Measurements from ENCODE around the gene NDUFA11. TPM values are rescaled to one million over a fixed set of nuclear protein-coding genes. Genes with fewer than 3 reads are reported as not detected.

The NDUFA11 gene
- total RNA-seq, 2 experiments from 2014 or later = 94.3 to 96.7 TPM

- Histone ChIP-seq H3K27ac (ENCODE audit: low read depth in 1 of 2, low read length in 2 of 2) (no peak overlapping the region), H3K27me3 (ENCODE audit: control insufficient read depth in 1 of 2, insufficient read depth in 2 of 2, low read length in 2 of 2) (no peaks in the 10 kb centered on the region), H3K9me3 (ENCODE audit: control insufficient read depth in 1 of 2, insufficient read depth in 1 of 2, low read length in 2 of 2) (peaks cover 0 to 7% of the 10 kb centered on the region in 2 experiments), H3K4me1 (ENCODE audit: insufficient read depth, low read length) (peaks cover 10% of the 10 kb centered on the region), H3K4me3 (ENCODE audit: low read length) (no peak overlapping the region), H3K36me3 (ENCODE audit: insufficient read depth, low read length) (peaks cover 28% of the 10 kb centered on the region)
- Mint-ChIP-seq H3K9me3 (no peaks in the 10 kb centered on the region), H3K27me3 (peaks cover 12% of the 10 kb centered on the region), H3K27ac (no peak overlapping the region), H3K36me3 (ENCODE audit: low read depth) (peaks cover 17% of the 10 kb centered on the region), H3K4me3 (no peak overlapping the region), H3K4me1 (ENCODE audit: low read depth) (no peaks in the 10 kb centered on the region)
- intact Hi-C loops (cut with DNase I, micrococcal nuclease) = loop anchor here in 1 of 2 experiments (1.0 to 2.0 kb wide), 2 partner anchors 19 to 87 kb away; no protein-coding TSS in a partner anchor
- ChIA-PET CTCF (no interaction called here), POLR2A (no interaction called here)
- no peak for TF ChIP-seq CTCF (IDR thresholded peaks at IDR 0.05)
- ATAC-seq (ENCODE audit: poor library complexity) = no peak
- peak in 1 of 14 experiments; percentile 16 for DNase-seq
Measured at GRCh38 chr19:5893907-5894703, 9.5 kb downstream of the NDUFA11 start.

- ChIA-PET CTCF (interaction anchor here (3.0 kb wide), 1 partner anchor 89 kb away, joined by 9 read pairs; no protein-coding TSS in a partner anchor), POLR2A (interaction anchor here (1.0 to 2.1 kb wide), 2 partner anchors 11 to 65 kb away, joined by 3 to 10 read pairs; partner anchors contain the start of genes NDUFA11 and VMAC)
- H3K4me3 Mint-ChIP-seq = no peak overlapping the region
- H3K4me1 Mint-ChIP-seq (ENCODE audit: low read depth) = no peaks in the 10 kb centered on the region
- H3K9me3 Mint-ChIP-seq = no peaks in the 10 kb centered on the region
- intact Hi-C loops (cut with DNase I, micrococcal nuclease) = loop anchor here in 1 of 2 experiments (1.0 to 2.0 kb wide), 2 partner anchors 20 to 87 kb away; no protein-coding TSS in a partner anchor
- H3K27me3 ChIP-seq (ENCODE audit: control insufficient read depth in 1 of 2, insufficient read depth in 2 of 2, low read length in 2 of 2) = no peaks in the 10 kb centered on the region
- peaks cover 17% of the 10 kb centered on the region for H3K36me3 Mint-ChIP-seq (ENCODE audit: low read depth)
- H3K9me3 ChIP-seq (ENCODE audit: control insufficient read depth in 1 of 2, insufficient read depth in 1 of 2, low read length in 2 of 2) = peaks cover 0 to 7% of the 10 kb centered on the region in 2 experiments
- H3K36me3 ChIP-seq (ENCODE audit: insufficient read depth, low read length) = peaks cover 28% of the 10 kb centered on the region
- no peak for DNase-seq
- no peak overlapping the region for H3K27ac ChIP-seq (ENCODE audit: low read depth in 1 of 2, low read length in 2 of 2)
- no peak overlapping the region for H3K27ac Mint-ChIP-seq
- no peak for TF ChIP-seq CTCF (IDR thresholded peaks at IDR 0.05)
- H3K4me3 ChIP-seq (ENCODE audit: low read length) = no peak overlapping the region
- no peak for ATAC-seq (ENCODE audit: poor library complexity)
- H3K4me1 ChIP-seq (ENCODE audit: insufficient read depth, low read length) = peaks cover 10% of the 10 kb centered on the region
- H3K27me3 Mint-ChIP-seq = peaks cover 12% of the 10 kb centered on the region
Measured at GRCh38 chr19:5893296-5893903, 10.2 kb downstream of the NDUFA11 start.

- no peak overlapping the region for H3K27ac Mint-ChIP-seq
- DNase-seq = peak in 1 of 14 experiments; percentile 12
Measured at GRCh38 chr19:5892772-5893275, 10.8 kb downstream of the NDUFA11 start.

More at GRCh38 chr19:5892772-5893275, 10.8 kb downstream of the NDUFA11 start:
- TF ChIP-seq CTCF (IDR thresholded peaks at IDR 0.05) = no peak
- Mint-ChIP-seq H3K9me3 (no peaks in the 10 kb centered on the region), H3K4me1 (ENCODE audit: low read depth) (no peaks in the 10 kb centered on the region), H3K4me3 (no peak overlapping the region), H3K36me3 (ENCODE audit: low read depth) (peaks cover 14% of the 10 kb centered on the region), H3K27me3 (peaks cover 12% of the 10 kb centered on the region)
- ATAC-seq (ENCODE audit: poor library complexity) = no peak
- H3K4me3 ChIP-seq (ENCODE audit: low read length) = no peak overlapping the region
- no peak overlapping the region for H3K27ac ChIP-seq (ENCODE audit: low read depth in 1 of 2, low read length in 2 of 2)
- no peaks in the 10 kb centered on the region for H3K27me3 ChIP-seq (ENCODE audit: control insufficient read depth in 1 of 2, insufficient read depth in 2 of 2, low read length in 2 of 2)
- CTCF ChIA-PET = interaction anchor here (3.0 kb wide), 1 partner anchor 89 kb away, joined by 9 read pairs; no protein-coding TSS in a partner anchor
- POLR2A ChIA-PET = interaction anchor here (1.0 to 2.1 kb wide), 3 partner anchors 11 to 88 kb away, joined by 3 to 10 read pairs (median 5); partner anchors contain the start of genes NDUFA11 and VMAC
- H3K36me3 ChIP-seq (ENCODE audit: insufficient read depth, low read length) = peaks cover 28% of the 10 kb centered on the region
- H3K4me1 ChIP-seq (ENCODE audit: insufficient read depth, low read length) = peaks cover 10% of the 10 kb centered on the region
- intact Hi-C loops (cut with DNase I, micrococcal nuclease) = loop anchor here in 1 of 2 experiments (1.0 to 2.0 kb wide), 2 partner anchors 20 to 86 kb away; no protein-coding TSS in a partner anchor
- peaks cover 0 to 7% of the 10 kb centered on the region in 2 experiments for H3K9me3 ChIP-seq (ENCODE audit: control insufficient read depth in 1 of 2, insufficient read depth in 1 of 2, low read length in 2 of 2)
